Duodenal mucosa (tissue), 2 donors: Measurements from ENCODE around the gene SLC5A12.

Experiments used
- H3K27ac ChIP-seq: one replicate; pipeline ENCODE4 v1.7.0; 2013; ENCODE audit warnings: low read depth, low read length
- H3K27me3 ChIP-seq, 2 donors: one replicate each; pipeline ENCODE4 v1.7.0; 2013; ENCODE audit warnings: low read length in 2 of 2, control low read depth in 1 of 2; ENCODE audit not compliant: insufficient read depth in 2 of 2, control insufficient read depth in 1 of 2
- H3K36me3 ChIP-seq, 2 donors: one replicate each; pipeline ENCODE4 v1.7.0; 2013; ENCODE audit warnings: low read length in 2 of 2, control low read depth in 1 of 2; ENCODE audit not compliant: insufficient read depth in 2 of 2, control insufficient read depth in 1 of 2
- H3K4me1 ChIP-seq, 2 donors: one replicate each; pipeline ENCODE4 v1.7.0; 2013; ENCODE audit warnings: low read length in 2 of 2, control low read depth in 1 of 2; ENCODE audit not compliant: insufficient read depth in 2 of 2, control insufficient read depth in 1 of 2
- H3K4me3 ChIP-seq, 2 donors: one replicate each; pipeline ENCODE4 v1.7.0; 2013; ENCODE audit warnings: low read length in 2 of 2, low read depth in 1 of 2
- H3K9ac ChIP-seq, 2 donors: one replicate each; pipeline ENCODE4 v1.7.0; 2013; ENCODE audit warnings: low read length in 2 of 2, low read depth in 1 of 2
- H3K9me3 ChIP-seq, 2 donors: one replicate each; pipeline ENCODE4 v1.7.0; 2013; ENCODE audit warnings: low read length in 2 of 2, control low read depth in 1 of 2; ENCODE audit not compliant: control insufficient read depth in 1 of 2

Gene SLC5A12

GRCh38 chr11:26726960-26727359 is 5.1 kb upstream of the SLC5A12 start:
- no peak overlapping the region for H3K4me3 ChIP-seq
- no peaks in the 10 kb centered on the region for H3K9me3 ChIP-seq
- no peaks in the 10 kb centered on the region for H3K36me3 ChIP-seq
- H3K27ac ChIP-seq = no peak overlapping the region
- peaks cover 0 to 2% of the 10 kb centered on the region in 2 donors for H3K4me1 ChIP-seq
- no peak overlapping the region for H3K9ac ChIP-seq
- no peaks in the 10 kb centered on the region for H3K27me3 ChIP-seq

- H3K4me1 ChIP-seq = peaks cover 2 to 12% of the 10 kb centered on the region in 2 donors
- H3K9me3 ChIP-seq = no peaks in the 10 kb centered on the region
- H3K27me3 ChIP-seq = no peaks in the 10 kb centered on the region
- H3K4me3 ChIP-seq = no peak overlapping the region
- H3K36me3 ChIP-seq = no peaks in the 10 kb centered on the region
- no peak overlapping the region for H3K9ac ChIP-seq
- no peak overlapping the region for H3K27ac ChIP-seq
These were observed 1.9 kb downstream of the SLC5A12 start for GRCh38 chr11:26719998-26720397.

- H3K9me3 ChIP-seq = no peaks in the 10 kb centered on the region
- H3K9ac ChIP-seq = peak overlapping the region in 1 of 2 donors; percentile 8
- H3K4me1 ChIP-seq = peaks cover 7 to 18% of the 10 kb centered on the region in 2 donors
- no peaks in the 10 kb centered on the region for H3K27me3 ChIP-seq
- no peak overlapping the region for H3K4me3 ChIP-seq
- H3K27ac ChIP-seq = no peak overlapping the region
- no peaks in the 10 kb centered on the region for H3K36me3 ChIP-seq
These were observed 2.4 kb downstream of the SLC5A12 start for GRCh38 chr11:26719289-26719973.

- H3K4me3 ChIP-seq = no peak overlapping the region
- H3K9ac ChIP-seq = no peak overlapping the region
- H3K27me3 ChIP-seq = no peaks in the 10 kb centered on the region
These were observed 4.1 kb downstream of the SLC5A12 start for GRCh38 chr11:26717771-26718170.

GRCh38 chr11:26715133-26715532 is 6.7 kb downstream of the SLC5A12 start:
- Histone ChIP-seq H3K4me1 (peaks cover 7 to 18% of the 10 kb centered on the region in 2 donors), H3K27me3 (no peaks in the 10 kb centered on the region), H3K9me3 (no peaks in the 10 kb centered on the region), H3K36me3 (no peaks in the 10 kb centered on the region), H3K4me3 (no peak overlapping the region), H3K9ac (no peak overlapping the region), H3K27ac (no peak overlapping the region)

More at GRCh38 chr11:26717771-26718170, 4.1 kb downstream of the SLC5A12 start:
- Histone ChIP-seq H3K9me3 (no peaks in the 10 kb centered on the region), H3K27ac (no peak overlapping the region), H3K36me3 (no peaks in the 10 kb centered on the region), H3K4me1 (peaks cover 7 to 18% of the 10 kb centered on the region in 2 donors)

- Histone ChIP-seq H3K27me3 (no peaks in the 10 kb centered on the region), H3K36me3 (no peaks in the 10 kb centered on the region), H3K27ac (no peak overlapping the region), H3K4me1 (peaks cover 7 to 11% of the 10 kb centered on the region in 2 donors), H3K9ac (no peak overlapping the region), H3K4me3 (no peak overlapping the region), H3K9me3 (no peaks in the 10 kb centered on the region)
These were observed 9.4 kb downstream of the SLC5A12 start for GRCh38 chr11:26712497-26712896.

GRCh38 chr11:26710489-26710888 is 11.4 kb downstream of the SLC5A12 start:
- Histone ChIP-seq H3K4me3 (no peak overlapping the region), H3K9me3 (no peaks in the 10 kb centered on the region), H3K27ac (no peak overlapping the region), H3K4me1 (peaks cover 7 to 9% of the 10 kb centered on the region in 2 donors), H3K36me3 (no peaks in the 10 kb centered on the region), H3K27me3 (no peaks in the 10 kb centered on the region), H3K9ac (no peak overlapping the region)

- no peaks in the 10 kb centered on the region for H3K36me3 ChIP-seq
- H3K9ac ChIP-seq = no peak overlapping the region
- peaks cover 9 to 12% of the 10 kb centered on the region in 2 donors for H3K4me1 ChIP-seq
- H3K4me3 ChIP-seq = no peak overlapping the region
- H3K9me3 ChIP-seq = no peaks in the 10 kb centered on the region
- no peaks in the 10 kb centered on the region for H3K27me3 ChIP-seq
- no peak overlapping the region for H3K27ac ChIP-seq
These were observed 13.0 kb downstream of the SLC5A12 start for GRCh38 chr11:26708736-26709456.

- no peak overlapping the region for H3K27ac ChIP-seq
- H3K9me3 ChIP-seq = no peaks in the 10 kb centered on the region
- no peak overlapping the region for H3K4me3 ChIP-seq
- no peaks in the 10 kb centered on the region for H3K36me3 ChIP-seq
- no peaks in the 10 kb centered on the region for H3K27me3 ChIP-seq
- no peak overlapping the region for H3K9ac ChIP-seq
- peaks cover 15 to 29% of the 10 kb centered on the region in 2 donors for H3K4me1 ChIP-seq
These were observed 15.7 kb downstream of the SLC5A12 start for GRCh38 chr11:26706181-26706580.

- no peak overlapping the region for H3K9ac ChIP-seq
- no peak overlapping the region for H3K27ac ChIP-seq
- peaks cover 15 to 29% of the 10 kb centered on the region in 2 donors for H3K4me1 ChIP-seq
- no peak overlapping the region for H3K4me3 ChIP-seq
- no peaks in the 10 kb centered on the region for H3K27me3 ChIP-seq
- H3K36me3 ChIP-seq = no peaks in the 10 kb centered on the region
- H3K9me3 ChIP-seq = no peaks in the 10 kb centered on the region
These were observed 17.6 kb downstream of the SLC5A12 start for GRCh38 chr11:26704249-26704648.
